ENCODE data around the gene BORCS5.
"Not testable (repeated sequence)": the region's sequence is repeated elsewhere in the genome, so short reads cannot be mapped to it uniquely, and the experiment has no call there.

Gene BORCS5

DNA sequence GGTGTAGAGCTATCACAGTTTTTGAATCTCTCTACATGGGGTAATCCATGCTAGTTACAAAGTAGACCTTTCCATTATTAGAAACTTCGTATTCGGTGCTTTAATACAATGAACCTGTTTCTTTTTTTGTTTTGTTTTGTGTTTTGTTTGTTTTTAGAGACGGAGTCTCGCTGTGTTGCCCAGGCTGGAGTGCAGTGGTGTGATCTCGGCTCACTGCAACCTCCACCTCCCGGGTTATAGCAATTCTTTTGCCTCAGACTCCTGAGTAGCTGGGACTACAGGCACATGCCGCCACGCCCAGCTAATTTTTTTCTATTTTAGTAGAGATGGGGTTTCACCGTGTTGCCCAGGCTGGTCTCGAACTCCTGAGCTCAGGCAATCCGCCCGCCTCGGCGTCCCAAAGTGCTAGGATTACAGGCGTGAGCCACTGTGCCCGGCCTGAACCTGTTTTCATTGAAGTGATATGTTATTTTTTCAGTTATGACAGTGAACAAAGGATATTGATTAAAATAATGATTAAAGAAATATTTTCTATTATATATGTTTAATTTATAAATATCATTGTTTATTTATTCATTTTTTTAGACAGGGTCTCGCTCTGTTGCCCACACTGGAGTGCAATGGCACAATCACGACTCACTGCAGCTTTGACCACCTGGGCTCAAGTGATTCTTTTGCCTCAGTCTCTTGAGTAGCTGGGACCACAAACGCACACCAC lies 5.3 kb upstream of the BORCS5 start:
- DNase-seq (ENCODE audit: extremely low read depth in 1 of 2, low read depth in 1 of 2) = not testable (repeated sequence)

DNA sequence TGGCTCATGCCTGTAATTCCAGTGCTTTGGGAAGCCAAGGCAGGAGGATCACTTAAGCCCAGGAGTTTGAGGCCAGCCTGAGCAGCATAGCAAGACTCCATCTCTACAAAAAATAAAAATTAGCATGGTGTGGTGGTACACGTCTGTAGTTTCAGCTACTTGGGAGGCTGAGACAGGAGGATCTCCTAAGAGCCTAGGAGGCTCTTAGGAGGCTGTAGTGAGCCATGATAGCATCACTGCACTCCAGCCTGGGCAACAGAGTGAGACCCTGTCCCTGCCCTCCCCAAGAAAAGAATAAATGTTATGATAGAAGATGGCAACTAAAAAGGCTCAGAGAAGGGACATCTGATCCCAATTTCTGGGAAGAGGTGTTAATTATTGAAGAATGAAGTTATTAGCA lies 3.6 kb upstream of the BORCS5 start:
- DNase-seq (ENCODE audit: extremely low read depth in 1 of 2, low read depth in 1 of 2) = no peak

- no peak for DNase-seq (ENCODE audit: extremely low read depth in 1 of 2, low read depth in 1 of 2)
Observed at GRCh38 chr12:12353807-12354206, 3.1 kb upstream of the BORCS5 start.

- no peak for DNase-seq (ENCODE audit: extremely low read depth in 1 of 2, low read depth in 1 of 2)
Observed at GRCh38 chr12:12356467-12356895, 397 bp upstream of the BORCS5 start.

- no peak for DNase-seq (ENCODE audit: extremely low read depth in 1 of 2, low read depth in 1 of 2)
Observed at GRCh38 chr12:12357719-12358461, 1.0 kb downstream of the BORCS5 start.

DNA sequence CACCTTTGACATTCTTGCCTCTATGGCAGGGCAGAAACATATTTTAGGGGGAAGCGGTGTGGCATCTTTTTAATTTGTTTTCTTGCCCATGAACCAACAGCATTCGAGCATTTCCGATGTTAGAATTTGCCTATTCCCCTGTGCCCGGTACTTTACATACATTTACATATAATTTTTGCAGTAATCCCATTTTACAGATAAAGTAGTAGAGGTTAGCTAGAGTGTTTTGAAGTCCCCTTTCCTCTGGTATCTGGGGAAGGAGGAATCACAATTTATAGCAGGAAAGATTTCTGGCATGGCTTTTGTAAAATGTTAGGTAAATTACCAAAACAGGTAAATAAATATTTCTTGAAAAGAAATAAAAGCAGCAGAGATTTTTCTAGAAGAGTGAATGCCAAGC lies 1.6 kb downstream of the BORCS5 start:
- no peak for DNase-seq (ENCODE audit: extremely low read depth in 1 of 2, low read depth in 1 of 2)

DNA sequence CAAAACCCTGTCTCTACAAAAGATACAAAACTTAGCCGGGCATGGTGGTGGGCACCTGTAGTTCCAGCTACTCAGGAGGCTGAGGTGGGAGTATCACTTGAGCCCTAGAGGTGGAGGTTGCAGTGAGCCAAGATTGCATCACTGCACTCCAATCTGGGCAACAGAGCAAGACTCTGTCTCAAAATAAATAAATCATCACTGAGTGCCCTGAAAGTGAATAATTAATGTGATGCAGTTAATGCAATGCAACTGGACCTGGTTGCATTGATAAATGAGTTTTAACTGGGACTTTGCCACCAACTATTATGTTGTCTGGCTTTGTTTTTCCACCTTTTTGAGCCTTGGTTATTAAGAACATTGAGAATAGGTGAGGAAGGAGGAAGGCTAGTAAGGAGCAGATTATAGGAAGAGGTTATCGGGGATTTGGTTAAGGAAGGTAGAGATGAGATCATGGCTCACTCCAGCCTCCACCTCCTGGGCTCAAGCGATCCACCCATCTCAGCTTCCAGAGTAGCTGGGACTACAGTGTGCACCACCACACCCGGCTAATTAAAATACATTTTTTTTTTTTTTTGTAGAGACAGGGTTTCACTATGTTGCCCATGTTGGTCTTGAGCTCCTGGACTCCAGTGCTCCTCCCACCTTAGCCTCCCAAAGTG lies 8.0 kb downstream of the BORCS5 start:
- DNase-seq (ENCODE audit: extremely low read depth in 1 of 2, low read depth in 1 of 2) = no peak

- no peak for DNase-seq (ENCODE audit: extremely low read depth in 1 of 2, low read depth in 1 of 2)
Observed at GRCh38 chr12:12365446-12365802, 8.5 kb downstream of the BORCS5 start.

- DNase-seq (ENCODE audit: extremely low read depth in 1 of 2, low read depth in 1 of 2) = no peak
Observed at GRCh38 chr12:12365931-12366431, 9.1 kb downstream of the BORCS5 start.

DNA sequence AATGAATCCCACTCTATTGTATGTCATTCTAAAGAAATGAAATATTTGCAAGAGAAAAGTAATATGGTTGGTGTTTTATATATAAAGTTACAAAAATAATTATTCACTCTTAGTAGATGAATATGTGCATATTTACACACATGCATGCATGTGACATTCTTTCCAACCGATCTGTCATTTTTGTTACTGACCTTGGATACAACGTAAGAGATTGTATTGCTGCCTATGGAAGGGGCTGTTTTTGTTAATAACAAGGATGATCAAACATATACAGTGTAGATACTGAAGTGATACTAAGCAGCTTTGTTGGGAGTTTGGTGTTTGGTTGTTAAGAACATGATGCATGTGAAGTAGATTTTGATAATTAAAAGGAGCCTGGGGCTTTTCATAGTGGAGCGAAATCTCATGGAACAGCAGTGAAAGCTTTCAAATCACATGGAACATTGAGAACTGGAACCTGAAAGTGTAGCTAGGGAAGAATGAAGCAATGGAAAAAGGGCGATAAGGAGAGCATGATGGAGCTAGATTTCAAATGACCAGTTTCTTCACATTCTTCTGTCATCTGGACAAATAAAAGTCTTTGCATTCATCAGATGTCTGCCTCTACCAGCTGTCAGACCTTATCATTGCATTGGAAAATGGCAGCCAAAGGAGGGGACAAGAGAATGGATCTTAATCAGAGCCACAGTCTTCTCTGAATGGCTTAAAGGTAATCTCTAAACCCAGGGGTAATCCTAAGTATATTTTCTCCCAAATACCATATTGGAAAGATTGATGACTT lies 10.0 kb downstream of the BORCS5 start:
- DNase-seq (ENCODE audit: extremely low read depth in 1 of 2, low read depth in 1 of 2) = no peak

GRCh38 chr12:12367482-12367998 lies 10.7 kb downstream of the BORCS5 start:
- no peak for DNase-seq (ENCODE audit: extremely low read depth in 1 of 2, low read depth in 1 of 2)

- no peak for DNase-seq (ENCODE audit: extremely low read depth in 1 of 2, low read depth in 1 of 2)
Observed at GRCh38 chr12:12372946-12373722, 16.3 kb downstream of the BORCS5 start.

DNA sequence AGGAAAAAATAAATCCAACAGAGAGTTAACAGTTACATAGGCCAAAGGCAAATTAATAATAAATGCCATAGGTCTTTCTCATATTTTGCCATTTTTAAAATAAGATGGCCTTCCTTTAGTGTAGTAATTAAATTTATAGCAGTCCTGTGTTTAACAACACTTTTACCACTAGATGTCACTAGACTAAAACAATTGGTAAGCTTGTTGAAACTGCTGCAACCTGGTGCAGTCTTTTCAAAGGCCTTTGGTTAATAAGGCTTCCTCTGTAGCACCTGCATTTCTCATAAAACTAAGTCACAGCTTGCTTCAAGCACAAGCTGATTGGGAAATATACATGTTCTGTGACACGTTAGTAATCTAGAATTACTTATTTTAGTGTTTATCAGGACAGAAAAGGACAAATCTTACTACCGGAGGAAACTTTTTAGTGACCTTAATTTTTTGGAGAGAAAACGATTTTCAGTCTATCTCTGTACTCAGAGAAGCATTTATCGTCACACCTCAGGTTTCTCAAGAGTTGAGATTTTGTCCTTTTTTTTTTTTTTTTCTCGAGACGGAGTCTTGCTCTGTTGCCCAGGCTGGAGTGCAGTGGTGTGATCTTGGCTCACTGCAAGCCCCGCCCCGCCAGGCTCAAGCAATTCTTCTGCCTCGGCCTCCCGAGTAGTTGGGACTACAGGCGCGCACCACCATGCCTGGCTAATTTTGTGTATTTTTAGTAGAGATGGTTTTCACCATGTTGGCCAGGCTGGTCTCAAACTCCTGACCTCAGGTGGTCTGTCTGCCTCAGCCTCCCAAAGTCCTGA lies 20.0 kb downstream of the BORCS5 start:
- no peak for DNase-seq (ENCODE audit: extremely low read depth in 1 of 2, low read depth in 1 of 2)

DNA sequence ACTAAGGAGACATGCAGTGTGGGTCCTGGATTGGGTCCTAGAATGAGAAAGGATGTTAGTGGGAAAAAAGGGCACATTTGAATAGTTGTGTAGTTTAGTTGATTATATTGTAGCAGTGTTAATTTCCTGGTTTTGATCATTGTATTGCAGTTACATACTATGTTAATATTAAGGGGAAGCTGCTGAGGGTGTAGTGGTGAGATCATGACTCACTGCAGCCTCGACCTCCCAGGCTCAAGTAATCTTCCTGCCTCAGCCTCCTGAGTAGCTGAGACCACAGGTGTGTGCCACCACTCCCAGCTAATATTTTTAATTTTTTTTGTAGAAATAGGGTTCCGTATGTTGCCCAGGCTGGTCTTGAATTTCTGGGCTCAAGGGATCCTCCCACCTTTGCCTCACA lies 21.7 kb downstream of the BORCS5 start:
- no peak for DNase-seq (ENCODE audit: extremely low read depth in 1 of 2, low read depth in 1 of 2)

- no peak for DNase-seq (ENCODE audit: extremely low read depth in 1 of 2, low read depth in 1 of 2)
Observed at GRCh38 chr12:12379831-12380730, 23.2 kb downstream of the BORCS5 start.

DNA sequence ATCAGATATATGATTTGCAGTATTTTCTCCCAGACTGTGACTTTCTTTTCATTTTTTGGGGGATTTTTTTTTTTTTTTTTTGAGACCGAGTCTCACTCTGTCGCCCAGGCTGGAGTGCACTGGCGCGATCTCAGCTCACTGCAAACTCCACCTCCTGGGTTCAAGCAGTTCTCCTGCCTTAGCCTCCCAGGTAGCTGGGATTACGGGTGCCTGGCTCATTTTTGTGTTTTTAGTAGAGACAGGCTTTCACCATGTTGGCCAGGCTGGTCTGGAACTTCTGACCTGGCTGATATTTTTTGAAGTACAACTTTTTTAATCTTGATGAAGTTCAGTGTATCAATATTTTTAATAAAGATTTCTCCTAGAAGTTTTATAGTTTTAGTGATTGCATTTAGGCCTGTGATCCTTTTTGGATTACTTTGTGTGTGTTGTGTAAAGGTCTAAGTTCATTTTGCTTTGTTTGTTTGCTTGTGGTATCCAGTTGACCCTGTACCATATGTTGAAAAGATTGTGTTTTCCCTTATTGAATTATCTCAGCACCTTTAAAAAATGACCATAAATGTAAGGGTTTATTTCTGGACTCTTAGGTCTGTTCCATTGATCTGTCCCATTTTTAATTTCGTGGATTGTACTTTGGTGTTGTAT lies 24.2 kb downstream of the BORCS5 start:
- no peak for DNase-seq (ENCODE audit: extremely low read depth in 1 of 2, low read depth in 1 of 2)

DNA sequence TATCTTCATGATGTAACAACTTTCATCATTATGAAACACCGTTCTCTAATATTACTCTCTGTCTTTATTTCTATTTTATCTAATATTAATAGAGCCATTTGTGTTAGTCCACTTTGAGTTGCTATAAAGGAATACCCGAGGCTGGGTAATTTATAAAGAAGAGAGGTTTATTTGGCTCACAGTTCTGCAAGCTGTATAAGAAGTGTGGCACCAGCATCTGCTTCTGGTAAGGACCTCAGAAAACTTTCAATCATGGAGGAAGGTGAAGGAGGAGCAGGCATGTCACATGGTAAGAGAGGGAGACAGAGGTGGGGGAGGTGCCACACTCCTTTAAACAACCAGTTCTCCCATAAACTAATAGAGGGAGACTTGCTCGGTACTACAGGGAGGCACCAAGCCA lies 25.1 kb downstream of the BORCS5 start:
- DNase-seq (ENCODE audit: extremely low read depth in 1 of 2, low read depth in 1 of 2) = no peak

Measured in stimulated activated CD8-positive, alpha-beta memory T cell treated with anti-CD3 and anti-CD28 coated beads, Interleukin-7, amount 100 ng/mL, for 48 hours (primary cell).